Neural progenitor cell (in vitro differentiated cells): ENCODE measurements around the gene PUS10. TPM values are rescaled to one million over a fixed set of nuclear protein-coding genes. Genes with fewer than 3 reads are reported as not detected.
"Not testable (repeated sequence)": the region's sequence is repeated elsewhere in the genome, so short reads cannot be mapped to it uniquely, and the experiment has no call there.

ENCODE experiments used
- DNase-seq: peaks from one replicate; pipeline ENCODE4 v3.0.0-alpha.2; 2016; ENCODE audit warnings: low spot score
- H2AFZ ChIP-seq: fragments of 200-600 bp; sonication (generic); replicated peaks from 2 replicates; pipeline ENCODE4 v1.6.1; 2016; ENCODE audit warnings: antibody characterized with exemption
- H3F3A ChIP-seq: fragments of 200-600 bp; sonication (generic); 2 replicates; pipeline ENCODE4 v1.6.1; 2016; ENCODE audit warnings: antibody characterized with exemption, low read depth
- H3K27ac ChIP-seq: fragments of 200-600 bp; sonication (generic); 2 replicates; pipeline ENCODE4 v1.5.1; 2016; ENCODE audit warnings: mild to moderate bottlenecking
- H3K27me3 ChIP-seq: fragments of 200-600 bp; sonication (generic); 2 replicates; pipeline ENCODE4 v1.6.1; 2016; ENCODE audit warnings: mild to moderate bottlenecking, moderate library complexity
- H3K36me3 ChIP-seq: fragments of 200-600 bp; sonication (generic); 2 replicates; pipeline ENCODE4 v1.5.1; 2016
- H3K4me1 ChIP-seq: fragments of 200-600 bp; sonication (generic); 2 replicates; pipeline ENCODE4 v1.6.1; 2016; ENCODE audit warnings: mixed run types
- H3K4me2 ChIP-seq: fragments of 200-600 bp; sonication (generic); 2 replicates; pipeline ENCODE4 v1.6.1; 2016
- H3K4me3 ChIP-seq: fragments of 200-600 bp; sonication (generic); 2 replicates; pipeline ENCODE4 v1.5.1; 2016
- H3K79me2 ChIP-seq: fragments of 200-600 bp; sonication (generic); 2 replicates; pipeline ENCODE4 v1.6.1; 2016; ENCODE audit warnings: low read depth
- H3K9ac ChIP-seq: fragments of 200-600 bp; sonication (generic); 2 replicates; pipeline ENCODE4 v1.6.1; 2016
- H3K9me3 ChIP-seq: fragments of 200-600 bp; sonication (generic); 2 replicates; pipeline ENCODE4 v1.5.1; 2016; ENCODE audit warnings: low read depth
- H4K20me1 ChIP-seq: fragments of 200-600 bp; sonication (generic); 2 replicates; pipeline ENCODE4 v1.6.1; 2016; ENCODE audit warnings: low read depth
- H3K27ac Mint-ChIP-seq: 3 replicates; pipeline ENCODE4 v1.8.0; 2021; ENCODE audit warnings: mixed read lengths
- H3K27me3 Mint-ChIP-seq: 2 replicates; pipeline ENCODE4 v1.8.0; 2022; ENCODE audit warnings: low read depth, mild to moderate bottlenecking, inconsistent platforms, moderate library complexity, mixed read lengths; ENCODE audit not compliant: insufficient read depth
- H3K36me3 Mint-ChIP-seq: 3 replicates; pipeline ENCODE4 v1.8.0; 2021; ENCODE audit warnings: mixed read lengths
- H3K4me1 Mint-ChIP-seq: 3 replicates; pipeline ENCODE4 v1.8.0; 2021; ENCODE audit warnings: mixed read lengths
- H3K4me3 Mint-ChIP-seq: 3 replicates; pipeline ENCODE4 v1.8.0; 2021; ENCODE audit warnings: mild to moderate bottlenecking, moderate library complexity, mixed read lengths
- H3K9me3 Mint-ChIP-seq: 3 replicates; pipeline ENCODE4 v1.8.0; 2020; ENCODE audit warnings: mixed read lengths
- EZH2 ChIP-seq: fragments of 200-600 bp; sonication (generic); IDR thresholded peaks from 2 replicates; pipeline ENCODE4 v1.6.1; 2017; ENCODE audit warnings: antibody characterized with exemption, mild to moderate bottlenecking, moderate library complexity
- EZH2phosphoT487 ChIP-seq: fragments of 200-600 bp; sonication (generic); IDR thresholded peaks from 2 replicates; pipeline ENCODE4 v1.6.1; 2017; ENCODE audit warnings: antibody characterized with exemption
- total RNA-seq: library from RNA; depleted of rRNA; stranded (reverse); fragments of >200 nt; gene quantifications from 2 replicates; pipeline ENCODE4 v1.2.3, GENCODE V29; 2015; ENCODE audit warnings: low replicate concordance
- TF ChIP-seq, protein P1 (sequence below): fragments of 200-600 bp; sonication (generic); IDR thresholded peaks from 2 replicates; pipeline ENCODE4 v1.5.1; 2017; ENCODE audit warnings: antibody characterized with exemption, mild to moderate bottlenecking

Gene PUS10
- total RNA-seq, 1 donor from 2014 or later = 11.3 TPM

DNA sequence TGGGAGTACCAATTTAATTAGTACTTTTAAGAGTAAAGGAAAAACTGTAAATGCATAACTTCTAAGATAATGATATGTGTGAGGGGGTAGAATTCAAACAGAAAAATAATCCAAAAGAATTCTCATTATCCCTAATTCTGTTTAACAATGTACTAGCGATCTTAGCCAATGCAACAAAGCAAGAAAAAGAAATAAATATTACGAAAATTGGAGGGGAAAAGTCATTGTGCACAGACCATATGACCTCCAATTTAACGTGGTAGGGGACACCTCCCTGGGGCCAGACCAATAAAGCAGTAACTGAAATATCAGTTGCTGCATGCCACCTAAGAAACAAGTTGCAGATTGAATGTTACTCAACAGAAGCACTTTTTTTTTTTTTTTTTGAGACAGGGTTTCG, 26.4 kb downstream of the PUS10 start:
- Histone ChIP-seq H3K9me3 (peaks cover 4% of the 10 kb centered on the region), H3K9ac (no peak overlapping the region), H3K79me2 (no peaks in the 10 kb centered on the region), H3K36me3 (no peaks in the 10 kb centered on the region), H3K27ac (no peak overlapping the region), H2AFZ (no peak overlapping the region), H3K4me3 (no peak overlapping the region), H3K4me2 (no peak overlapping the region), H3K27me3 (no peaks in the 10 kb centered on the region), H4K20me1 (no peaks in the 10 kb centered on the region), H3K4me1 (no peaks in the 10 kb centered on the region), H3F3A (no peaks in the 10 kb centered on the region)
- TF ChIP-seq, protein P1, sequence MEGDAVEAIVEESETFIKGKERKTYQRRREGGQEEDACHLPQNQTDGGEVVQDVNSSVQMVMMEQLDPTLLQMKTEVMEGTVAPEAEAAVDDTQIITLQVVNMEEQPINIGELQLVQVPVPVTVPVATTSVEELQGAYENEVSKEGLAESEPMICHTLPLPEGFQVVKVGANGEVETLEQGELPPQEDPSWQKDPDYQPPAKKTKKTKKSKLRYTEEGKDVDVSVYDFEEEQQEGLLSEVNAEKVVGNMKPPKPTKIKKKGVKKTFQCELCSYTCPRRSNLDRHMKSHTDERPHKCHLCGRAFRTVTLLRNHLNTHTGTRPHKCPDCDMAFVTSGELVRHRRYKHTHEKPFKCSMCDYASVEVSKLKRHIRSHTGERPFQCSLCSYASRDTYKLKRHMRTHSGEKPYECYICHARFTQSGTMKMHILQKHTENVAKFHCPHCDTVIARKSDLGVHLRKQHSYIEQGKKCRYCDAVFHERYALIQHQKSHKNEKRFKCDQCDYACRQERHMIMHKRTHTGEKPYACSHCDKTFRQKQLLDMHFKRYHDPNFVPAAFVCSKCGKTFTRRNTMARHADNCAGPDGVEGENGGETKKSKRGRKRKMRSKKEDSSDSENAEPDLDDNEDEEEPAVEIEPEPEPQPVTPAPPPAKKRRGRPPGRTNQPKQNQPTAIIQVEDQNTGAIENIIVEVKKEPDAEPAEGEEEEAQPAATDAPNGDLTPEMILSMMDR = no peak
- TF ChIP-seq EZH2 = no peak
- TF ChIP-seq EZH2phosphoT487 = no peak
- Mint-ChIP-seq H3K27me3 (peaks cover 2% of the 10 kb centered on the region), H3K4me3 (no peak overlapping the region), H3K27ac (no peak overlapping the region), H3K9me3 (peaks cover 20% of the 10 kb centered on the region), H3K4me1 (no peaks in the 10 kb centered on the region), H3K36me3 (peaks cover 10% of the 10 kb centered on the region)
- no peak for DNase-seq

DNA sequence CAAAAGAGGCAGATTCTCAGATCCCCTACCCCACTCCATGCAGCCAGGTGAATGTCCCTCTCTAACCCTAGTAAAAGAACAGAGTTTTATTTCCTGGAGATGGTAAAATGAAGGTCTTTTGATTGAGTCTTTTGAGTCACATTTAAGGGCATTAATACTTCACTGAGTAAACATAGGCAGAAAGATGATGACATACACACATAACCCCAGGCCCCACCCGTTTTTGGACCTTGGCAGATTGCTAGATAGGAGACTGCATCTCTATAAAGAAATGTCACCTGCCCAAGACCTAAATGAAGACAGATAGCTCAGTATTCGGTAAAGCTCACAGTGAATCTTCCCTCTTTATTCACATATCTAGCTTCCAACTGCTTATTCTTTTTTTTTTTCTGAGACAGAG, 28.8 kb downstream of the PUS10 start:
- Histone ChIP-seq H3K4me1 (no peaks in the 10 kb centered on the region), H3K4me2 (no peak overlapping the region), H3K27me3 (no peaks in the 10 kb centered on the region), H3K36me3 (no peaks in the 10 kb centered on the region), H3K27ac (no peak overlapping the region), H3K4me3 (no peak overlapping the region), H3K9ac (no peak overlapping the region), H3K79me2 (no peaks in the 10 kb centered on the region), H4K20me1 (no peaks in the 10 kb centered on the region), H2AFZ (no peak overlapping the region), H3K9me3 (peaks cover 4% of the 10 kb centered on the region), H3F3A (no peaks in the 10 kb centered on the region)
- TF ChIP-seq EZH2phosphoT487 (no peak), EZH2 (no peak)
- TF ChIP-seq, protein P1 = no peak
- H3K36me3 Mint-ChIP-seq = peaks cover 9% of the 10 kb centered on the region
- H3K4me3 Mint-ChIP-seq = no peak overlapping the region
- no peak overlapping the region for H3K27ac Mint-ChIP-seq
- no peaks in the 10 kb centered on the region for H3K4me1 Mint-ChIP-seq
- no peak for DNase-seq
- H3K27me3 Mint-ChIP-seq = peaks cover 2% of the 10 kb centered on the region
- H3K9me3 Mint-ChIP-seq = peaks cover 20% of the 10 kb centered on the region

DNA sequence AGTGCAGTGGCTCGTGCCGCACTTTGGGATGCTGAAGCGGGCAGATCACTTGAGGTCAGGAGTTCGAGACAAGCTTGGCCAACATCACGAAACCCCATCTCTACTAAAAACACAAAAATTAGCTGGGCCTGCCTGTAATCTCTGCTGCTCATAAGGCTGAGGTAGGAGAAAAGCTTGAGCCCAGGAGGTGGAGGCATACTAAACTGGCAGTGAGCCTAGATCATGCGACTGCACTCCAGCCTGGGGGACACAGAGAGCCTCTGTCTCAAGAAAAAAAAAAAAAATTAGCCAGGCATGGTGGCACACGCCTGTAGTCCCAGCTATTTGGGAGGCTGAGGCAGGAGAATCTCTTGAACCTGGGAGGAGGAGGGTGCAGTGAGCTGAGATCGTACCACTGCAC, 30.4 kb downstream of the PUS10 start:
- H3K9ac ChIP-seq, H3K36me3 Mint-ChIP-seq, H3K4me3 ChIP-seq, H3F3A ChIP-seq, DNase-seq, H3K4me3 Mint-ChIP-seq, H3K36me3 ChIP-seq, H2AFZ ChIP-seq, H3K4me1 Mint-ChIP-seq, H3K79me2 ChIP-seq, H3K27ac ChIP-seq, H3K4me2 ChIP-seq, H3K9me3 ChIP-seq, H3K4me1 ChIP-seq, H4K20me1 ChIP-seq, H3K27me3 Mint-ChIP-seq, H3K27me3 ChIP-seq, H3K27ac Mint-ChIP-seq: not testable (repeated sequence)
- H3K9me3 Mint-ChIP-seq = peaks cover 20% of the 10 kb centered on the region

DNA sequence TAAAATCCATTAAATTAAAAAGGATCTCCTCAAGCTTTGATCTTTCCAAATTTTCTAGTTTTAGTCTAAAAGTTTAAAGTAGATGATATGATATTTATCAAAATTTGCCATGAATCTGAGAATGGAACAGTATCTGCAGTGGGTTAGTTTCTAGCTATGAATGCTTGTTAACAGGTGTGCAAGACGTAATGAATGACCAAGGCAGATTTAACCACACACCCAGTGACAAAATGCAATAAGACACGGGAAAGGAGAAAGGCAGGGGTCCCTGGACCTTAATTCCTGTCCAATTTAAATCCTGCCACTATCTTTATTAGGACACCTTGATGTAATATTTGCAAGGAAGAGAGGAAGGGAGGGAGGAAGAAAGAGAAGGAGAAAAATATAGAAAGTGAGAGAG, 31.0 kb downstream of the PUS10 start:
- Histone ChIP-seq H2AFZ (no peak overlapping the region), H3K9me3 (peaks cover under 1% of the 10 kb centered on the region), H3F3A (no peaks in the 10 kb centered on the region), H3K4me3 (no peak overlapping the region), H4K20me1 (no peaks in the 10 kb centered on the region), H3K4me2 (no peak overlapping the region), H3K79me2 (no peaks in the 10 kb centered on the region), H3K4me1 (no peaks in the 10 kb centered on the region), H3K27me3 (no peaks in the 10 kb centered on the region), H3K9ac (no peak overlapping the region), H3K36me3 (no peaks in the 10 kb centered on the region), H3K27ac (no peak overlapping the region)
- Mint-ChIP-seq H3K4me1 (no peaks in the 10 kb centered on the region), H3K9me3 (peaks cover 14% of the 10 kb centered on the region), H3K27ac (no peak overlapping the region), H3K27me3 (peaks cover 2% of the 10 kb centered on the region), H3K4me3 (no peak overlapping the region), H3K36me3 (peaks cover 3% of the 10 kb centered on the region)
- TF ChIP-seq EZH2 = no peak
- TF ChIP-seq, protein P1 = no peak
- no peak for DNase-seq
